ENCODE results near the gene GALNS.

DNA sequence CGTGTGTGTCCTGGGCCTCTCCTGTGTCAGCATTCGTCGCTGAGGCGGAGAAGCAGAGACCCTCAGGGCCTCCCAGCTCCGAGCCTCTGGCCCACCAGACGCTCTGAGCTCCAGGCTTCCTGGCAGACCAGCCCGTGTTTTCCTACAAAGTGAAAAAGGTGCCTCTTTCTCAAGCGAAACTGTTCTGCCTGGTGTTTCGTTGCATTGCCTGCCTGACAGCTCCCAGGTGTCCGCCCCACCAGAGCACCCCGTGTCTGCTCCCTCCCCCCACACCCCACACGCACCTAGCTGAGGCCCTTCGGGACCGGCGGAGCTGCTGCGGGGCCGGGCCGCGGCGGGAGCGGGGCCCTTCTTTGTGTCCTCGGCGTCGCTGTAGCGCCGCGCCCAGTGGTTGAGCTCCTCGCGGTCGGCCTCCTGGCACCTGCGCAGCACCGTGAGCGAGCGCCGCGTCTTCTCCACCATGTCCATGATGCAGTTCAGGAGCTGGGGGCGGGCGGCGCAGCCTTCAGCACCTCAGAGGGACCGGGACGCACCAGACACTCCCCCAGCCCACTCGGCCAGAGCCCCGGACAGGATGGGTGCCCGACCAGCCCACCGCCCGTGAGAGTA, 24.4 kb upstream of the GALNS start:
- TF ChIP-seq, protein P1, sequence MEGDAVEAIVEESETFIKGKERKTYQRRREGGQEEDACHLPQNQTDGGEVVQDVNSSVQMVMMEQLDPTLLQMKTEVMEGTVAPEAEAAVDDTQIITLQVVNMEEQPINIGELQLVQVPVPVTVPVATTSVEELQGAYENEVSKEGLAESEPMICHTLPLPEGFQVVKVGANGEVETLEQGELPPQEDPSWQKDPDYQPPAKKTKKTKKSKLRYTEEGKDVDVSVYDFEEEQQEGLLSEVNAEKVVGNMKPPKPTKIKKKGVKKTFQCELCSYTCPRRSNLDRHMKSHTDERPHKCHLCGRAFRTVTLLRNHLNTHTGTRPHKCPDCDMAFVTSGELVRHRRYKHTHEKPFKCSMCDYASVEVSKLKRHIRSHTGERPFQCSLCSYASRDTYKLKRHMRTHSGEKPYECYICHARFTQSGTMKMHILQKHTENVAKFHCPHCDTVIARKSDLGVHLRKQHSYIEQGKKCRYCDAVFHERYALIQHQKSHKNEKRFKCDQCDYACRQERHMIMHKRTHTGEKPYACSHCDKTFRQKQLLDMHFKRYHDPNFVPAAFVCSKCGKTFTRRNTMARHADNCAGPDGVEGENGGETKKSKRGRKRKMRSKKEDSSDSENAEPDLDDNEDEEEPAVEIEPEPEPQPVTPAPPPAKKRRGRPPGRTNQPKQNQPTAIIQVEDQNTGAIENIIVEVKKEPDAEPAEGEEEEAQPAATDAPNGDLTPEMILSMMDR (conservative IDR thresholded peaks at IDR 0.05; ENCODE audit: low read depth in 2 of 2) = no peak
- TF ChIP-seq, protein P2, sequence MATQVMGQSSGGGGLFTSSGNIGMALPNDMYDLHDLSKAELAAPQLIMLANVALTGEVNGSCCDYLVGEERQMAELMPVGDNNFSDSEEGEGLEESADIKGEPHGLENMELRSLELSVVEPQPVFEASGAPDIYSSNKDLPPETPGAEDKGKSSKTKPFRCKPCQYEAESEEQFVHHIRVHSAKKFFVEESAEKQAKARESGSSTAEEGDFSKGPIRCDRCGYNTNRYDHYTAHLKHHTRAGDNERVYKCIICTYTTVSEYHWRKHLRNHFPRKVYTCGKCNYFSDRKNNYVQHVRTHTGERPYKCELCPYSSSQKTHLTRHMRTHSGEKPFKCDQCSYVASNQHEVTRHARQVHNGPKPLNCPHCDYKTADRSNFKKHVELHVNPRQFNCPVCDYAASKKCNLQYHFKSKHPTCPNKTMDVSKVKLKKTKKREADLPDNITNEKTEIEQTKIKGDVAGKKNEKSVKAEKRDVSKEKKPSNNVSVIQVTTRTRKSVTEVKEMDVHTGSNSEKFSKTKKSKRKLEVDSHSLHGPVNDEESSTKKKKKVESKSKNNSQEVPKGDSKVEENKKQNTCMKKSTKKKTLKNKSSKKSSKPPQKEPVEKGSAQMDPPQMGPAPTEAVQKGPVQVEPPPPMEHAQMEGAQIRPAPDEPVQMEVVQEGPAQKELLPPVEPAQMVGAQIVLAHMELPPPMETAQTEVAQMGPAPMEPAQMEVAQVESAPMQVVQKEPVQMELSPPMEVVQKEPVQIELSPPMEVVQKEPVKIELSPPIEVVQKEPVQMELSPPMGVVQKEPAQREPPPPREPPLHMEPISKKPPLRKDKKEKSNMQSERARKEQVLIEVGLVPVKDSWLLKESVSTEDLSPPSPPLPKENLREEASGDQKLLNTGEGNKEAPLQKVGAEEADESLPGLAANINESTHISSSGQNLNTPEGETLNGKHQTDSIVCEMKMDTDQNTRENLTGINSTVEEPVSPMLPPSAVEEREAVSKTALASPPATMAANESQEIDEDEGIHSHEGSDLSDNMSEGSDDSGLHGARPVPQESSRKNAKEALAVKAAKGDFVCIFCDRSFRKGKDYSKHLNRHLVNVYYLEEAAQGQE (IDR thresholded peaks at IDR 0.05; ENCODE audit: unreplicated experiment) = no peak
- TF ChIP-seq POLR2AphosphoS5 (IDR thresholded peaks at IDR 0.05; ENCODE audit: low read depth) (no peak), JUNB (IDR thresholded peaks at IDR 0.05; ENCODE audit: unreplicated experiment) (no peak), CREB1 (CRISPR knock-in tag; IDR thresholded peaks at IDR 0.05; ENCODE audit: low read depth) (no peak), EZH2 (IDR thresholded peaks at IDR 0.05; ENCODE audit: low read depth, unreplicated experiment) (no peak), ZNF114 (CRISPR knock-in tag; IDR thresholded peaks at IDR 0.05) (no peak), EZH2phosphoT487 (IDR thresholded peaks at IDR 0.05; ENCODE audit: unreplicated experiment) (no peak), ZNF331 (CRISPR knock-in tag; IDR thresholded peaks at IDR 0.05; ENCODE audit: low read depth) (no peak)
- TF ChIP-seq, protein P3, sequence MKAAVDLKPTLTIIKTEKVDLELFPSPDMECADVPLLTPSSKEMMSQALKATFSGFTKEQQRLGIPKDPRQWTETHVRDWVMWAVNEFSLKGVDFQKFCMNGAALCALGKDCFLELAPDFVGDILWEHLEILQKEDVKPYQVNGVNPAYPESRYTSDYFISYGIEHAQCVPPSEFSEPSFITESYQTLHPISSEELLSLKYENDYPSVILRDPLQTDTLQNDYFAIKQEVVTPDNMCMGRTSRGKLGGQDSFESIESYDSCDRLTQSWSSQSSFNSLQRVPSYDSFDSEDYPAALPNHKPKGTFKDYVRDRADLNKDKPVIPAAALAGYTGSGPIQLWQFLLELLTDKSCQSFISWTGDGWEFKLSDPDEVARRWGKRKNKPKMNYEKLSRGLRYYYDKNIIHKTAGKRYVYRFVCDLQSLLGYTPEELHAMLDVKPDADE (IDR thresholded peaks at IDR 0.05) = no peak

All from GM23338 (cell line).